ENCODE measurements around the gene CDK5. TPM values are rescaled to one million over a fixed set of nuclear protein-coding genes. Genes with fewer than 3 reads are reported as not detected.
A peak's percentile ranks its signal among the peaks of the same experiment; 100 is the strongest.

CDK5 gene
- total and polyA plus RNA-seq, 2 of the 13 experiments (the other 11 are each of a cell fraction or from before 2014, with no cell fraction given): 16.4 to 21.3 TPM

DNA sequence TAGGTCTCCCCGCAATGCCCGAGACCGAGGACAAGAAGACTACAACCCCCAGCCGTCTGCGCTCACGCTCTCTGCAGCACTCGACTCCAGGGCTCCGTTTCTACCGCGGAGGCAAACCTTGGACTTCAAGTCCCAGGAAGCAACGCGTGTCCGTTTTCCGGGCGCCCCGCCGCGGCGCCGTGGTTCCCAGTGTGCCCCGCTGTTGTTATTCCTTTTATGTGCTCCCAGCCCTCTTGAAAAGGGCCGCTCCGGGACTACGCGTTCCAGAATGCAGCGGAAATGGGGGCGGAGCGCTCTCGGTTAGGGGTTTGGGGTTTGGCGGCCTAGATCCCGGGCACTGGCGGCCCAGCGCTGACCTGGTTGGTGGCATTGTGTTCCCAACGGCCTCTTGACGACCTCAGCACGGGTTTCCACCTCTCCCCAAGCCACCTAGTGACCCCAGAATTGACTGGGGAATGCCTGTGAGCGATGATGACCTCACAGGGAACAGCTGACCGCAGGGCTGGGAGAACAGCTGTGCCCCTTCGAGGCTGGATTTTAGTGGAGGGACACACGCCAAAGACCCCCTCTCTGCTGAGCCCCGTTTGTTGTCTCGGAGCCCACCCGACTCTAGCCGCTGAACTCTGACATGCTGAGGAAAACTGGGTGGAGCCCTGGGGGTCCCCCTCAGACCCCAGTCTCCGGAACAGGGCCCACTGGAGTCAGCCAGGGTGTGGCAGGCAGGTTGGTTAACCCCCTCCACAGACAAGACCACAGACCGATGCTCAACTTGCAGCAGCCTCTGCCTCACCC lies 488 bp upstream of the CDK5 start (continued):
- peak; percentile 45; the same call in 1 of the 2 replicates for TF ChIP-seq ZSCAN20 (CRISPR knock-in tag; IDR thresholded peaks at IDR 0.05; ENCODE audit: borderline replicate concordance)
- TF ChIP-seq NFKBIZ (CRISPR knock-in tag; IDR thresholded peaks at IDR 0.05): 0 out of 2 replicates have a peak, but pooled peaks have one; percentile 61
- no peak for TF ChIP-seq HOXA9 (CRISPR knock-in tag; IDR thresholded peaks at IDR 0.05; ENCODE audit: borderline replicate concordance)
- no peak for TF ChIP-seq ZBTB40 (IDR thresholded peaks at IDR 0.05)
- TF ChIP-seq ZBTB40 (CRISPR knock-in tag; IDR thresholded peaks at IDR 0.05): no peak; the same call in 1 of the 2 replicates
- no peak; the same call in 1 of the 2 replicates for TF ChIP-seq ZNF737 (CRISPR knock-in tag; IDR thresholded peaks at IDR 0.05; ENCODE audit: borderline replicate concordance)
- TF ChIP-seq ZNF121 (CRISPR knock-in tag; IDR thresholded peaks at IDR 0.05): no peak
- 0 out of 2 replicates have a peak, but pooled peaks have one; percentile 39 for TF ChIP-seq ZNF513 (CRISPR knock-in tag; conservative IDR thresholded peaks at IDR 0.05)
- TF ChIP-seq, protein P1, sequence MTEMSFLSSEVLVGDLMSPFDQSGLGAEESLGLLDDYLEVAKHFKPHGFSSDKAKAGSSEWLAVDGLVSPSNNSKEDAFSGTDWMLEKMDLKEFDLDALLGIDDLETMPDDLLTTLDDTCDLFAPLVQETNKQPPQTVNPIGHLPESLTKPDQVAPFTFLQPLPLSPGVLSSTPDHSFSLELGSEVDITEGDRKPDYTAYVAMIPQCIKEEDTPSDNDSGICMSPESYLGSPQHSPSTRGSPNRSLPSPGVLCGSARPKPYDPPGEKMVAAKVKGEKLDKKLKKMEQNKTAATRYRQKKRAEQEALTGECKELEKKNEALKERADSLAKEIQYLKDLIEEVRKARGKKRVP (CRISPR knock-in tag; IDR thresholded peaks at IDR 0.05): no peak
- TF ChIP-seq IRF1 (CRISPR knock-in tag; IDR thresholded peaks at IDR 0.05; ENCODE audit: low read depth): no peak
- TF ChIP-seq RARA (CRISPR knock-in tag; IDR thresholded peaks at IDR 0.05): peak; percentile 51
- peak; percentile 65; the same call in 1 of the 2 replicates for TF ChIP-seq ZSCAN31 (CRISPR knock-in tag; IDR thresholded peaks at IDR 0.05; ENCODE audit: low read depth)
- TF ChIP-seq SOX5 (CRISPR knock-in tag; IDR thresholded peaks at IDR 0.05; ENCODE audit: borderline replicate concordance): peak; percentile 9; the same call in 1 of the 2 replicates
- peak; percentile 69 for TF ChIP-seq HIVEP1 (CRISPR knock-in tag; IDR thresholded peaks at IDR 0.05)

All from HepG2 (cell line).